ENCODE results near the gene ABCC8. TPM values are rescaled to one million over a fixed set of nuclear protein-coding genes. Genes with fewer than 3 reads are reported as not detected.

ABCC8 gene
- total and polyA plus RNA-seq, 9 of the 15 experiments (the other 6 are each of a cell fraction or from before 2014, with no cell fraction given): not detected

- TF ChIP-seq MYBL2 (IDR thresholded peaks at IDR 0.05; ENCODE audit: low read depth) (no peak), MYBL2 (CRISPR knock-in tag; IDR thresholded peaks at IDR 0.05; ENCODE audit: borderline replicate concordance) (no peak), CREM (IDR thresholded peaks at IDR 0.05; ENCODE audit: low read depth) (peak; percentile 89), TFAP4 (CRISPR knock-in tag; IDR thresholded peaks at IDR 0.05; ENCODE audit: borderline replicate concordance) (peak; percentile 73), GTF2E2 (tag; IDR thresholded peaks at IDR 0.05) (peak; percentile 77; the same call in 1 of the 2 replicates), HCFC1 (IDR thresholded peaks at IDR 0.05; ENCODE audit: low read depth, low read length) (peak; percentile 39; the same call in 1 of the 2 replicates), MTA3 (IDR thresholded peaks at IDR 0.05; ENCODE audit: borderline replicate concordance) (peak; percentile 71; the same call in 1 of the 2 replicates), ZNF224 (CRISPR knock-in tag; IDR thresholded peaks at IDR 0.05) (no peak), SIN3A (IDR thresholded peaks at IDR 0.05; ENCODE audit: borderline replicate concordance in 2 of 2, control insufficient read depth in 1 of 2, low read depth in 2 of 2, low read length in 2 of 2) (peak; percentile 57 to 68; a peak in 2 of 4 replicates), HDAC3 (IDR thresholded peaks at IDR 0.05; ENCODE audit: borderline replicate concordance, partially characterized antibody) (peak; percentile 58), ZNF79 (CRISPR knock-in tag; IDR thresholded peaks at IDR 0.05; ENCODE audit: low read depth) (no peak), ZNF41 (CRISPR knock-in tag; conservative IDR thresholded peaks at IDR 0.05) (no peak), ZBTB9 (CRISPR knock-in tag; IDR thresholded peaks at IDR 0.05) (no peak), NFRKB (IDR thresholded peaks at IDR 0.05; ENCODE audit: low read depth) (peak; percentile 51; the same call in 1 of the 2 replicates), RBM22 (IDR thresholded peaks at IDR 0.05; ENCODE audit: low read depth, low read length, poor library complexity, severe bottlenecking) (peak; percentile 54), MEIS2 (IDR thresholded peaks at IDR 0.05; ENCODE audit: partially characterized antibody) (peak; percentile 44)
- TF ChIP-seq, protein P1, sequence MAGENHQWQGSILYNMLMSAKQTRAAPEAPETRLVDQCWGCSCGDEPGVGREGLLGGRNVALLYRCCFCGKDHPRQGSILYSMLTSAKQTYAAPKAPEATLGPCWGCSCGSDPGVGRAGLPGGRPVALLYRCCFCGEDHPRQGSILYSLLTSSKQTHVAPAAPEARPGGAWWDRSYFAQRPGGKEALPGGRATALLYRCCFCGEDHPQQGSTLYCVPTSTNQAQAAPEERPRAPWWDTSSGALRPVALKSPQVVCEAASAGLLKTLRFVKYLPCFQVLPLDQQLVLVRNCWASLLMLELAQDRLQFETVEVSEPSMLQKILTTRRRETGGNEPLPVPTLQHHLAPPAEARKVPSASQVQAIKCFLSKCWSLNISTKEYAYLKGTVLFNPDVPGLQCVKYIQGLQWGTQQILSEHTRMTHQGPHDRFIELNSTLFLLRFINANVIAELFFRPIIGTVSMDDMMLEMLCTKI (IDR thresholded peaks at IDR 0.05; ENCODE audit: partially characterized antibody): no peak
- TF ChIP-seq, protein P2, sequence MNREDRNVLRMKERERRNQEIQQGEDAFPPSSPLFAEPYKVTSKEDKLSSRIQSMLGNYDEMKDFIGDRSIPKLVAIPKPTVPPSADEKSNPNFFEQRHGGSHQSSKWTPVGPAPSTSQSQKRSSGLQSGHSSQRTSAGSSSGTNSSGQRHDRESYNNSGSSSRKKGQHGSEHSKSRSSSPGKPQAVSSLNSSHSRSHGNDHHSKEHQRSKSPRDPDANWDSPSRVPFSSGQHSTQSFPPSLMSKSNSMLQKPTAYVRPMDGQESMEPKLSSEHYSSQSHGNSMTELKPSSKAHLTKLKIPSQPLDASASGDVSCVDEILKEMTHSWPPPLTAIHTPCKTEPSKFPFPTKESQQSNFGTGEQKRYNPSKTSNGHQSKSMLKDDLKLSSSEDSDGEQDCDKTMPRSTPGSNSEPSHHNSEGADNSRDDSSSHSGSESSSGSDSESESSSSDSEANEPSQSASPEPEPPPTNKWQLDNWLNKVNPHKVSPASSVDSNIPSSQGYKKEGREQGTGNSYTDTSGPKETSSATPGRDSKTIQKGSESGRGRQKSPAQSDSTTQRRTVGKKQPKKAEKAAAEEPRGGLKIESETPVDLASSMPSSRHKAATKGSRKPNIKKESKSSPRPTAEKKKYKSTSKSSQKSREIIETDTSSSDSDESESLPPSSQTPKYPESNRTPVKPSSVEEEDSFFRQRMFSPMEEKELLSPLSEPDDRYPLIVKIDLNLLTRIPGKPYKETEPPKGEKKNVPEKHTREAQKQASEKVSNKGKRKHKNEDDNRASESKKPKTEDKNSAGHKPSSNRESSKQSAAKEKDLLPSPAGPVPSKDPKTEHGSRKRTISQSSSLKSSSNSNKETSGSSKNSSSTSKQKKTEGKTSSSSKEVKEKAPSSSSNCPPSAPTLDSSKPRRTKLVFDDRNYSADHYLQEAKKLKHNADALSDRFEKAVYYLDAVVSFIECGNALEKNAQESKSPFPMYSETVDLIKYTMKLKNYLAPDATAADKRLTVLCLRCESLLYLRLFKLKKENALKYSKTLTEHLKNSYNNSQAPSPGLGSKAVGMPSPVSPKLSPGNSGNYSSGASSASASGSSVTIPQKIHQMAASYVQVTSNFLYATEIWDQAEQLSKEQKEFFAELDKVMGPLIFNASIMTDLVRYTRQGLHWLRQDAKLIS (CRISPR knock-in tag; IDR thresholded peaks at IDR 0.05): peak; percentile 96
- TF ChIP-seq, protein P3, sequence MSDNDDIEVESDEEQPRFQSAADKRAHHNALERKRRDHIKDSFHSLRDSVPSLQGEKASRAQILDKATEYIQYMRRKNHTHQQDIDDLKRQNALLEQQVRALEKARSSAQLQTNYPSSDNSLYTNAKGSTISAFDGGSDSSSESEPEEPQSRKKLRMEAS (CRISPR knock-in tag; IDR thresholded peaks at IDR 0.05): peak; percentile 88
Measured at GRCh38 chr11:17352950-17353820, 123.5 kb downstream of the ABCC8 start (continued).
